Skeletal muscle tissue (tissue), 4 donors: ENCODE results near the gene LYPD6B. TPM values are rescaled to one million over a fixed set of nuclear protein-coding genes. Genes with fewer than 3 reads are reported as not detected.

Experiments
- H3K27ac ChIP-seq: one replicate; pipeline ENCODE4 v1.7.0; 2013; ENCODE audit warnings: mild to moderate bottlenecking, low read depth, low read length, inconsistent platforms
- H3K27me3 ChIP-seq, 3 donors: one replicate each; pipeline ENCODE4 v1.7.0; 2013; ENCODE audit warnings: low read length in 3 of 3; ENCODE audit not compliant: control insufficient read depth in 3 of 3, insufficient read depth in 3 of 3
- H3K36me3 ChIP-seq, 3 donors: one replicate each; pipeline ENCODE4 v1.7.0; 2013; ENCODE audit warnings: low read length in 3 of 3; ENCODE audit not compliant: control insufficient read depth in 3 of 3, insufficient read depth in 3 of 3
- H3K4me1 ChIP-seq, 3 donors: one replicate each; pipeline ENCODE4 v1.7.0; 2013; ENCODE audit warnings: low read length in 3 of 3, mild to moderate bottlenecking in 3 of 3; ENCODE audit not compliant: control insufficient read depth in 3 of 3, insufficient read depth in 3 of 3
- H3K4me3 ChIP-seq, 3 donors: one replicate each; pipeline ENCODE4 v1.7.0; 2013; ENCODE audit warnings: low read length in 3 of 3
- H3K9ac ChIP-seq, 3 donors: one replicate each; pipeline ENCODE4 v1.7.0; 2013; ENCODE audit warnings: low read length in 3 of 3, mild to moderate bottlenecking in 3 of 3, moderate library complexity in 2 of 3, low read depth in 1 of 3
- H3K9me3 ChIP-seq, 3 donors: one replicate each; pipeline ENCODE4 v1.7.0; 2013; ENCODE audit warnings: low read length in 3 of 3; ENCODE audit not compliant: control insufficient read depth in 3 of 3
- total RNA-seq: library from RNA; depleted of rRNA; stranded (reverse); fragments of >200 nt; gene quantifications from one replicate; pipeline ENCODE4 v1.2.3, GENCODE V29; 2014
- donor health status: Osteomylitis.

LYPD6B gene
- total RNA-seq, 1 donor from 2014 or later: 0.52 TPM

GRCh38 chr2:149037851-149038250 is 648 bp upstream of the LYPD6B start:
- Histone ChIP-seq H3K36me3 (no peaks in the 10 kb centered on the region), H3K27me3 (peaks cover 31 to 41% (median 39%) of the 10 kb centered on the region in 3 donors), H3K9ac (no peak overlapping the region)

GRCh38 chr2:149039213-149039724 is 770 bp downstream of the LYPD6B start:
- Histone ChIP-seq H3K9ac (no peak overlapping the region), H3K9me3 (no peaks in the 10 kb centered on the region), H3K4me1 (peaks cover 0 to 2% (median 0%) of the 10 kb centered on the region in 3 donors), H3K4me3 (no peak overlapping the region), H3K27ac (no peak overlapping the region), H3K27me3 (peaks cover 31 to 39% (median 38%) of the 10 kb centered on the region in 3 donors), H3K36me3 (no peaks in the 10 kb centered on the region)

More at GRCh38 chr2:149037851-149038250, 648 bp upstream of the LYPD6B start:
- no peaks in the 10 kb centered on the region for H3K9me3 ChIP-seq
- no peak overlapping the region for H3K27ac ChIP-seq
- peaks cover 0 to 2% (median 0%) of the 10 kb centered on the region in 3 donors for H3K4me1 ChIP-seq
- H3K4me3 ChIP-seq: no peak overlapping the region

- Histone ChIP-seq H3K4me1 (peaks cover 0 to 2% (median 0%) of the 10 kb centered on the region in 3 donors), H3K27ac (no peak overlapping the region), H3K9me3 (no peaks in the 10 kb centered on the region), H3K36me3 (no peaks in the 10 kb centered on the region), H3K4me3 (no peak overlapping the region), H3K27me3 (peaks cover 31 to 35% (median 33%) of the 10 kb centered on the region in 3 donors), H3K9ac (no peak overlapping the region)
These were observed 2.0 kb downstream of the LYPD6B start for GRCh38 chr2:149040451-149040850.

GRCh38 chr2:149041482-149041881 is 3.0 kb downstream of the LYPD6B start:
- Histone ChIP-seq H3K9me3 (no peaks in the 10 kb centered on the region), H3K4me3 (no peak overlapping the region), H3K4me1 (peaks cover 0 to 2% (median 0%) of the 10 kb centered on the region in 3 donors), H3K9ac (no peak overlapping the region), H3K27ac (no peak overlapping the region), H3K36me3 (no peaks in the 10 kb centered on the region), H3K27me3 (peaks cover 29 to 32% (median 31%) of the 10 kb centered on the region in 3 donors)

GRCh38 chr2:149042881-149043280 is 4.4 kb downstream of the LYPD6B start:
- Histone ChIP-seq H3K27ac (no peak overlapping the region), H3K36me3 (no peaks in the 10 kb centered on the region), H3K4me3 (no peak overlapping the region), H3K9ac (no peak overlapping the region), H3K27me3 (peaks cover 17 to 19% (median 19%) of the 10 kb centered on the region in 3 donors), H3K9me3 (peaks cover 0 to 2% (median 0%) of the 10 kb centered on the region in 3 donors), H3K4me1 (peaks cover 0 to 2% (median 0%) of the 10 kb centered on the region in 3 donors)

GRCh38 chr2:149044500-149044899 is 6.0 kb downstream of the LYPD6B start:
- H3K27me3 ChIP-seq: peaks cover 4 to 8% (median 6%) of the 10 kb centered on the region in 3 donors
- H3K9me3 ChIP-seq: peaks cover 0 to 2% (median 0%) of the 10 kb centered on the region in 3 donors
- no peaks in the 10 kb centered on the region for H3K36me3 ChIP-seq
- no peaks in the 10 kb centered on the region for H3K4me1 ChIP-seq
- no peak overlapping the region for H3K9ac ChIP-seq
- H3K4me3 ChIP-seq: no peak overlapping the region
- H3K27ac ChIP-seq: no peak overlapping the region

GRCh38 chr2:149047118-149047517 is 8.6 kb downstream of the LYPD6B start:
- no peaks in the 10 kb centered on the region for H3K4me1 ChIP-seq
- H3K9me3 ChIP-seq: peaks cover 0 to 2% (median 0%) of the 10 kb centered on the region in 3 donors
- H3K36me3 ChIP-seq: no peaks in the 10 kb centered on the region
- no peak overlapping the region for H3K27ac ChIP-seq
- no peak overlapping the region for H3K9ac ChIP-seq
- H3K4me3 ChIP-seq: no peak overlapping the region
- H3K27me3 ChIP-seq: no peaks in the 10 kb centered on the region

GRCh38 chr2:149049142-149049541 is 10.6 kb downstream of the LYPD6B start:
- no peak overlapping the region for H3K27ac ChIP-seq
- H3K4me1 ChIP-seq: no peaks in the 10 kb centered on the region
- no peak overlapping the region for H3K9ac ChIP-seq
- H3K36me3 ChIP-seq: no peaks in the 10 kb centered on the region
- no peaks in the 10 kb centered on the region for H3K27me3 ChIP-seq
- H3K4me3 ChIP-seq: no peak overlapping the region
- H3K9me3 ChIP-seq: peaks cover 0 to 2% (median 0%) of the 10 kb centered on the region in 3 donors

- H3K36me3 ChIP-seq: no peaks in the 10 kb centered on the region
- H3K4me3 ChIP-seq: no peak overlapping the region
- no peaks in the 10 kb centered on the region for H3K27me3 ChIP-seq
- H3K4me1 ChIP-seq: no peaks in the 10 kb centered on the region
- no peak overlapping the region for H3K9ac ChIP-seq
- H3K9me3 ChIP-seq: peaks cover 0 to 2% (median 0%) of the 10 kb centered on the region in 3 donors
- H3K27ac ChIP-seq: no peak overlapping the region
These were observed 11.7 kb downstream of the LYPD6B start for GRCh38 chr2:149050188-149050587.

GRCh38 chr2:149055751-149056150 is 17.3 kb downstream of the LYPD6B start:
- Histone ChIP-seq H3K27ac (no peak overlapping the region), H3K27me3 (peaks cover 0 to 6% (median 3%) of the 10 kb centered on the region in 3 donors), H3K4me3 (no peak overlapping the region), H3K4me1 (no peaks in the 10 kb centered on the region), H3K9ac (no peak overlapping the region), H3K36me3 (no peaks in the 10 kb centered on the region), H3K9me3 (no peaks in the 10 kb centered on the region)
